SK-N-MC (cell line): ENCODE measurements around the gene E2F2.

Source experiments
- EZH2 ChIP-seq: fragments of 200-600 bp; sonication (generic); IDR thresholded peaks from one replicate; pipeline ENCODE4 v1.6.1; 2017; ENCODE audit warnings: antibody characterized with exemption
- FOXP2 ChIP-seq: optimal IDR thresholded peaks from 2 replicates; pipeline ENCODE3; 2011; ENCODE audit warnings: mild to moderate bottlenecking, moderate library complexity; ENCODE audit not compliant: insufficient read depth; ENCODE audit errors: extremely low read length, control extremely low read depth
- POLR2AphosphoS5 ChIP-seq: IDR thresholded peaks from 2 replicates; pipeline ENCODE4 v1.6.1; 2012; ENCODE audit warnings: mild to moderate bottlenecking, low read depth, low read length, borderline replicate concordance

DNA sequence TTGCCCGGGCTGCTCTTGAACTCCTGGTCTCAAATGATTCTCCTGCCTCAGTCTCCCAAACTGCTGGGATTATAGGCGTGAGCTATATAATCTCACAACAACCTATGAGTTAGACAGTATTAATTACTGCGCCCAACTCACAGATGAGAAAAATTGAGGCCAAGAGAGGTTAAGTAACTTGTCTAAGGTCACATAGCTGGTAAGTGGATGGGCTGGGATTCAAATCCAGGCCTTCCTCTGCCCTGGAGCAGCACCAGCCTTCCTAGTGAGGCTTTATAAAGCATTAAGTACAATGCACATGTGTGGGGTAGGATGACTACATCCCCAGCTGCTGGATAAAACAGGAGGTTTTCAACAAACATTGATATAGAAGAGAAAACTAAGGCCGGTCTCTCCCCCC, 15.1 kb downstream of the E2F2 start:
- TF ChIP-seq FOXP2 (no peak), EZH2 (no peak), POLR2AphosphoS5 (no peak)
